Measurements from ENCODE around the gene PTOV1. TPM values are rescaled to one million over a fixed set of nuclear protein-coding genes. Genes with fewer than 3 reads are reported as not detected.
A peak's percentile ranks its signal among the peaks of the same experiment; 100 is the strongest.

Gene PTOV1
- total and polyA plus RNA-seq, 2 of the 13 experiments (the other 11 are each of a cell fraction or from before 2014, with no cell fraction given): 63.5 to 68.5 TPM

GRCh38 chr19:49877020-49877878 lies 26.3 kb downstream of the PTOV1 start, which contains the start of the genes AKT1S1 and TBC1D17 (continued):
- TF ChIP-seq KIAA2018 (CRISPR knock-in tag; IDR thresholded peaks at IDR 0.05; ENCODE audit: borderline replicate concordance) (no peak), TFAP4 (IDR thresholded peaks at IDR 0.05; ENCODE audit: borderline replicate concordance, low read depth) (peak; percentile 77; the same call in 1 of the 2 replicates), ZNF574 (CRISPR knock-in tag; IDR thresholded peaks at IDR 0.05) (peak; percentile 66), NBN (conservative IDR thresholded peaks at IDR 0.05) (no peak), ZNF674 (CRISPR knock-in tag; IDR thresholded peaks at IDR 0.05; ENCODE audit: low read depth) (no peak), ETV6 (CRISPR knock-in tag; conservative IDR thresholded peaks at IDR 0.05) (peak; percentile 5; the same call in 1 of the 2 replicates), TGIF2 (CRISPR knock-in tag; IDR thresholded peaks at IDR 0.05) (peak; percentile 77), ZNF350 (CRISPR knock-in tag; IDR thresholded peaks at IDR 0.05; ENCODE audit: borderline replicate concordance, low read depth) (peak; percentile 14; the same call in 1 of the 2 replicates), ZNF430 (CRISPR knock-in tag; IDR thresholded peaks at IDR 0.05) (peak; percentile 26; the same call in 1 of the 2 replicates), CHCHD3 (CRISPR knock-in tag; IDR thresholded peaks at IDR 0.05) (0 out of 2 replicates have a peak, but pooled peaks have one; percentile 53), KLF9 (CRISPR knock-in tag; IDR thresholded peaks at IDR 0.05; ENCODE audit: low read depth) (peak; percentile 22; the same call in 1 of the 2 replicates), MLX (CRISPR knock-in tag; IDR thresholded peaks at IDR 0.05) (peak; percentile 69), ZNF710 (CRISPR knock-in tag; IDR thresholded peaks at IDR 0.05; ENCODE audit: borderline replicate concordance) (peak; percentile 2; the same call in 1 of the 2 replicates)

Measured in HepG2 (cell line).